ENCODE measurements around the gene SEC61A1.

SEC61A1 gene

DNA sequence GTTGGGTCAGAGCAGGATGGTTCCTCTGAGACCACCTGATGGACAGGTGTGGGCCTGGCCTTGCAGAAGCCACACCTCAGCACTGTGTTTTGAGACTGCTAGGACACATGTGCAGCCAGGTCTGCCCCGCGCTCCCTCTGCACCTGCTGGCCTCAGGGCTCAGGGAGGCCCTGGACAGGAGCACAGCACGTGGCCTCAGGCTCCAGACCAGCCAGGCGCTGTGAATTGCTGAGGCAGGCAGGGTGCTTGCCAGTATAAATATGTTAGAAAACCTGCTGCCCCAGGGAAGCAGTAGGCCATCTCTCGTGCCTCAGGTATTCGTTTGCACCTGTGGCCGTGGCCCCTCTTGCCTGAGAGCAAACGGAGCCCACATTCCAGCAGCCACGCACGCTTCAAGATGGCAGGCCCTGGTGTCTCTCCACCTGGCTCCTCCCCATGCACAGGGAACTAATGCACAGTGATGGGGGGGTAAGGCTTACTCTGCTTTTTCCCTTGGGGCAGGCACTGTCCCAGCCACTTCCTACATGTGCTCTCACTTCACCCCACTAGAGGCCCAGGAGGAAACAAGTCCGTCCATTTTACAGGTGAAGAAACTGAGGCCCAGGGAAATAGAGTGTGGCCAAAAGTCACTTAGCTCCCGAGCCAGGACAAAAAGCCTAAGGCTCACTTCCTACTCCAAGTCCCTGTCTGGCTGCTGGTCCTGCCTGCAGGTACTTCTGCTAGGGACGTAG is 20.4 kb downstream of the SEC61A1 start:
- Histone ChIP-seq H3K27ac (no peak overlapping the region; the same call in 1 of the 2 replicates), H3K4me2 (no peak overlapping the region), H3K4me1 (ENCODE audit: low read depth, poor library complexity, severe bottlenecking) (no peaks in the 10 kb centered on the region), H2AFZ (ENCODE audit: low read depth) (no peak overlapping the region), H3K9ac (no peak overlapping the region), H3K4me3 (IDR thresholded peaks at IDR 0.05; ENCODE audit: insufficient read depth, low read depth, low read length) (no peak overlapping the region), H4K20me1 (ENCODE audit: insufficient read depth) (0 out of 2 replicates have a peak, but pooled peaks cover 2% of the 10 kb centered on the region), H3K27me3 (ENCODE audit: insufficient read depth, low read depth) (no peaks in the 10 kb centered on the region), H3K36me3 (ENCODE audit: insufficient read depth) (peaks cover 22% of the 10 kb centered on the region), H3K79me2 (ENCODE audit: insufficient read depth, low read depth) (no peaks in the 10 kb centered on the region)
- TF ChIP-seq, protein P1, sequence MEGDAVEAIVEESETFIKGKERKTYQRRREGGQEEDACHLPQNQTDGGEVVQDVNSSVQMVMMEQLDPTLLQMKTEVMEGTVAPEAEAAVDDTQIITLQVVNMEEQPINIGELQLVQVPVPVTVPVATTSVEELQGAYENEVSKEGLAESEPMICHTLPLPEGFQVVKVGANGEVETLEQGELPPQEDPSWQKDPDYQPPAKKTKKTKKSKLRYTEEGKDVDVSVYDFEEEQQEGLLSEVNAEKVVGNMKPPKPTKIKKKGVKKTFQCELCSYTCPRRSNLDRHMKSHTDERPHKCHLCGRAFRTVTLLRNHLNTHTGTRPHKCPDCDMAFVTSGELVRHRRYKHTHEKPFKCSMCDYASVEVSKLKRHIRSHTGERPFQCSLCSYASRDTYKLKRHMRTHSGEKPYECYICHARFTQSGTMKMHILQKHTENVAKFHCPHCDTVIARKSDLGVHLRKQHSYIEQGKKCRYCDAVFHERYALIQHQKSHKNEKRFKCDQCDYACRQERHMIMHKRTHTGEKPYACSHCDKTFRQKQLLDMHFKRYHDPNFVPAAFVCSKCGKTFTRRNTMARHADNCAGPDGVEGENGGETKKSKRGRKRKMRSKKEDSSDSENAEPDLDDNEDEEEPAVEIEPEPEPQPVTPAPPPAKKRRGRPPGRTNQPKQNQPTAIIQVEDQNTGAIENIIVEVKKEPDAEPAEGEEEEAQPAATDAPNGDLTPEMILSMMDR (conservative IDR thresholded peaks at IDR 0.05; ENCODE audit: low read depth, low read length), result no peak

- no peak overlapping the region for H2AFZ ChIP-seq (ENCODE audit: low read depth)
- H3K27ac ChIP-seq, result no peak overlapping the region
- no peaks in the 10 kb centered on the region for H3K4me1 ChIP-seq (ENCODE audit: low read depth, poor library complexity, severe bottlenecking)
- H3K27me3 ChIP-seq (ENCODE audit: insufficient read depth, low read depth), result no peaks in the 10 kb centered on the region
- no peak overlapping the region for H3K9ac ChIP-seq
- H3K4me3 ChIP-seq (IDR thresholded peaks at IDR 0.05; ENCODE audit: insufficient read depth, low read depth, low read length), result no peak overlapping the region
- 0 out of 2 replicates have a peak, but pooled peaks cover 2% of the 10 kb centered on the region for H4K20me1 ChIP-seq (ENCODE audit: insufficient read depth)
- no peaks in the 10 kb centered on the region for H3K79me2 ChIP-seq (ENCODE audit: insufficient read depth, low read depth)
- TF ChIP-seq, protein P1 (conservative IDR thresholded peaks at IDR 0.05; ENCODE audit: low read depth, low read length), result no peak
- H3K36me3 ChIP-seq (ENCODE audit: insufficient read depth), result peaks cover 19% of the 10 kb centered on the region
- no peak overlapping the region for H3K4me2 ChIP-seq
These were observed 21.0 kb downstream of the SEC61A1 start for GRCh38 chr3:128073185-128073725.

DNA sequence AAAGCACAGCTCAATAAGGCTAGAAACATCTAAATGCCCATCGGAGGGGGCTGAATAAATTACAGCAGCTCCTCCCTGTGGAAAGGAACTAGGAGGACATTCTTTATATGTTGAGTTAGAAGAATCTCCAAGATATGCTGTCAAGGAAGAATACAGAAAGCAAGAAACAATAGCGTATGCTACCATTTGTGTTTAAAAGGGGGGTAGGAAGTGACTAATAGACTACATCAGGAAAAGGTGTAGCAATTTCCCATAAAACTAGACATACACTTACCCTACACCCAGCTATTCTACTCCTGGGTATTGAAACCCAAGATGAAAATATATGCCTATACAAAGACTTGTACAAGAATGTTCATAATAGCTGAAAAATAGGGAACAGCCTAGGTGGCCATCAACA is 21.6 kb downstream of the SEC61A1 start:
- TF ChIP-seq, protein P1 (conservative IDR thresholded peaks at IDR 0.05; ENCODE audit: low read depth, low read length), result no peak
- no peak overlapping the region for H3K4me2 ChIP-seq
- H3K36me3 ChIP-seq (ENCODE audit: insufficient read depth), result peaks cover 14% of the 10 kb centered on the region
- no peak overlapping the region for H3K9ac ChIP-seq
- no peaks in the 10 kb centered on the region for H3K27me3 ChIP-seq (ENCODE audit: insufficient read depth, low read depth)
- H2AFZ ChIP-seq (ENCODE audit: low read depth), result no peak overlapping the region
- H3K79me2 ChIP-seq (ENCODE audit: insufficient read depth, low read depth), result no peaks in the 10 kb centered on the region
- H3K4me3 ChIP-seq (IDR thresholded peaks at IDR 0.05; ENCODE audit: insufficient read depth, low read depth, low read length), result no peak overlapping the region
- 0 out of 2 replicates have a peak, but pooled peaks cover 2% of the 10 kb centered on the region for H4K20me1 ChIP-seq (ENCODE audit: insufficient read depth)
- H3K4me1 ChIP-seq (ENCODE audit: low read depth, poor library complexity, severe bottlenecking), result no peaks in the 10 kb centered on the region
- no peak overlapping the region; the same call in 1 of the 2 replicates for H3K27ac ChIP-seq

DNA sequence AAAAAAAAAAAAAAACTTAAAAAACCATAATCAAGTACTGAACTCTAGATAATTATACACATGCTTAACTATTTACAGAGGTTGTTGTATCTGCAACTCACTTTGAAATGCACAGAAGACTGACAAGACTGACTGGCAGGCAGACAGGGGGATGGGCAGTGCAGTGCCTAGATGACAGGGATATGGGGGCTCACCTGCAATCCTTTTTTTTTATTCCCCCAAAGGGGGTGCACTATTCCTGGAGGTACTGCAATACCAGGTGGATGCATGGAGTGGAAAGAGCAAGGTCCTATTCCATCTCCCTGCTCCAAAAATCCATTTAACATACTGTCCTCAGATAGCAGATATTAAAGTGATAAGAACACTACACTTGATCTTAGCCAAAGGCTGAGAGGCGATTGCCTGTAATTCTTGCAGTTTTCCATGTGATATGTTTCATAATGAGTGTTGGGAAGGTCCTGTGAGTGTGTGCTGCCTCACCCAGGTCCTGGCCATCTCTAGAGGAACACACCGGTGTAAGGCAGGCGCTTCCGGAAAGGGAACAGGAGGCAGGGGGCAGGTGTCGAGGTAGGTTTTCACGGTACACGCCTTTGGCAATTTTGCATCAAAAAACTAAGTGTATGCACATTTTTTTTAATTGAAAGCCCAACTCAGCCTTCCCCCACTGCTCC is 22.7 kb downstream of the SEC61A1 start:
- Histone ChIP-seq H2AFZ (ENCODE audit: low read depth) (no peak overlapping the region), H3K27me3 (ENCODE audit: insufficient read depth, low read depth) (no peaks in the 10 kb centered on the region), H4K20me1 (ENCODE audit: insufficient read depth) (no peaks in the 10 kb centered on the region), H3K36me3 (ENCODE audit: insufficient read depth) (peaks cover 4% of the 10 kb centered on the region; the same call in 1 of the 2 replicates), H3K79me2 (ENCODE audit: insufficient read depth, low read depth) (no peaks in the 10 kb centered on the region), H3K4me2 (no peak overlapping the region), H3K4me1 (ENCODE audit: low read depth, poor library complexity, severe bottlenecking) (no peaks in the 10 kb centered on the region), H3K4me3 (IDR thresholded peaks at IDR 0.05; ENCODE audit: insufficient read depth, low read depth, low read length) (no peak overlapping the region), H3K27ac (no peak overlapping the region), H3K9ac (no peak overlapping the region)
- TF ChIP-seq, protein P1 (conservative IDR thresholded peaks at IDR 0.05; ENCODE audit: low read depth, low read length), result no peak

Data from KMS-11 (cell line).